PC-3 (cell line): ENCODE results near the gene IFT57.

Experiments used
- CTCF ChIP-seq: fragments of 300-600 bp; sonication (generic); conservative IDR thresholded peaks from 2 replicates; pipeline ENCODE4 v1.5.1; 2017; ENCODE audit warnings: antibody characterized with exemption, low read depth, mild to moderate bottlenecking, low read length
- EZH2 ChIP-seq: fragments of 300-600 bp; sonication (generic); IDR thresholded peaks from one replicate; pipeline ENCODE4 v1.6.1; 2017; ENCODE audit warnings: antibody characterized with exemption, mild to moderate bottlenecking, low read length; ENCODE audit not compliant: unreplicated experiment
- EZH2phosphoT487 ChIP-seq: fragments of 300-600 bp; sonication (generic); IDR thresholded peaks from 2 replicates; pipeline ENCODE4 v1.6.1; 2018; ENCODE audit warnings: mild to moderate bottlenecking, antibody characterized with exemption, low read length, borderline replicate concordance

GRCh38 chr3:108117241-108117775 lies 104.9 kb downstream of the IFT57 start:
- TF ChIP-seq EZH2 (no peak), CTCF (no peak), EZH2phosphoT487 (no peak)
